SK-N-SH treated with all-trans-retinoic acid at 6 μM for 48 hours (cell line): ENCODE data around the gene NKX1-1.

Source experiments
- ATAC-seq: fragments of 200-7000 bp; cut with Tn5 transposase; 3 replicates; pipeline ENCODE4 v1.9.1; 2020; ENCODE audit warnings: mild to moderate bottlenecking, moderate library complexity
- ARNTL ChIP-seq: fragments of 450-650 bp; formaldehyde crosslinking; IDR thresholded peaks from 2 replicates; pipeline ENCODE4 v1.5.0; 2020; ENCODE audit warnings: low read depth, mild to moderate bottlenecking, moderate library complexity, borderline replicate concordance
- BACH2 ChIP-seq: fragments of 250-450 bp; sonication (Bioruptor Pico); IDR thresholded peaks from 2 replicates; pipeline ENCODE4 v1.9.0; 2021; ENCODE audit warnings: mild to moderate bottlenecking, borderline replicate concordance
- CSDC2 ChIP-seq: fragments of 250-450 bp; sonication (Bioruptor Pico); IDR thresholded peaks from 2 replicates; pipeline ENCODE4 v1.5.0; 2020; ENCODE audit warnings: mild to moderate bottlenecking, moderate library complexity
- GLIS3 ChIP-seq: fragments of 250-450 bp; sonication (Bioruptor Pico); IDR thresholded peaks from 2 replicates; pipeline ENCODE4 v1.5.0; 2020; ENCODE audit warnings: mild to moderate bottlenecking, moderate library complexity
- ISL1 ChIP-seq: fragments of 250-450 bp; sonication (Bioruptor Pico); IDR thresholded peaks from 2 replicates; pipeline ENCODE4 v2.1.2; 2022; ENCODE audit warnings: mild to moderate bottlenecking, moderate library complexity
- PPARA ChIP-seq: fragments of 250-450 bp; sonication (Bioruptor Pico); IDR thresholded peaks from 2 replicates; pipeline ENCODE4 v1.5.0; 2020; ENCODE audit warnings: mild to moderate bottlenecking, borderline replicate concordance
- RARB ChIP-seq: fragments of 250-450 bp; sonication (Bioruptor Pico); IDR thresholded peaks from 2 replicates; pipeline ENCODE4 v1.8.0; 2021; ENCODE audit warnings: mild to moderate bottlenecking, moderate library complexity
- TCF4 ChIP-seq: fragments of 250-450 bp; sonication (Bioruptor Pico); IDR thresholded peaks from 2 replicates; pipeline ENCODE4 v1.8.0; 2021; ENCODE audit warnings: mild to moderate bottlenecking, moderate library complexity, borderline replicate concordance
- TOX ChIP-seq: fragments of 250-450 bp; sonication (Bioruptor Pico); IDR thresholded peaks from 2 replicates; pipeline ENCODE4 v1.8.0; 2021; ENCODE audit warnings: mild to moderate bottlenecking, moderate library complexity, borderline replicate concordance
- ZC3H10 ChIP-seq: fragments of 250-450 bp; sonication (Bioruptor Pico); IDR thresholded peaks from 2 replicates; pipeline ENCODE4 v1.5.1; 2021; ENCODE audit warnings: mild to moderate bottlenecking, moderate library complexity
- ZFP3 ChIP-seq: fragments of 250-450 bp; sonication (Bioruptor Pico); IDR thresholded peaks from 2 replicates; pipeline ENCODE4 v1.5.0; 2020; ENCODE audit warnings: mild to moderate bottlenecking, moderate library complexity
- ZFP30 ChIP-seq: fragments of 450-650 bp; formaldehyde crosslinking; IDR thresholded peaks from 2 replicates; pipeline ENCODE4 v1.5.0; 2022; ENCODE audit warnings: mild to moderate bottlenecking, moderate library complexity
- ZNF565 ChIP-seq: fragments of 450-650 bp; formaldehyde crosslinking; conservative IDR thresholded peaks from 2 replicates; pipeline ENCODE4 v1.5.0; 2020; ENCODE audit warnings: low read depth, mild to moderate bottlenecking, moderate library complexity
- ZNF70 ChIP-seq: fragments of 450-650 bp; formaldehyde crosslinking; IDR thresholded peaks from 2 replicates; pipeline ENCODE4 v1.5.0; 2020; ENCODE audit warnings: mild to moderate bottlenecking, moderate library complexity
- ZNF8 ChIP-seq: fragments of 450-650 bp; formaldehyde crosslinking; IDR thresholded peaks from 2 replicates; pipeline ENCODE4 v1.5.0; 2020; ENCODE audit warnings: mild to moderate bottlenecking, moderate library complexity
- TF ChIP-seq, protein P1 (sequence below): fragments of 250-450 bp; sonication (Bioruptor Pico); IDR thresholded peaks from 2 replicates; pipeline ENCODE4 v1.5.1; 2021; ENCODE audit warnings: mild to moderate bottlenecking, moderate library complexity
- TF ChIP-seq, protein P2 (sequence below): fragments of 250-450 bp; sonication (Bioruptor Pico); IDR thresholded peaks from 2 replicates; pipeline ENCODE4 v1.8.0; 2021; ENCODE audit warnings: low read depth, mild to moderate bottlenecking, moderate library complexity, borderline replicate concordance
- TF ChIP-seq, protein P3 (sequence below): fragments of 250-450 bp; sonication (Bioruptor Pico); IDR thresholded peaks from 2 replicates; pipeline ENCODE4 v1.8.0; 2020; ENCODE audit warnings: mild to moderate bottlenecking, moderate library complexity, borderline replicate concordance
- TF ChIP-seq, protein P4 (sequence below): fragments of 250-450 bp; sonication (Bioruptor Pico); IDR thresholded peaks from 2 replicates; pipeline ENCODE4 v1.5.0; 2020; ENCODE audit warnings: mild to moderate bottlenecking, moderate library complexity

The NKX1-1 gene

DNA sequence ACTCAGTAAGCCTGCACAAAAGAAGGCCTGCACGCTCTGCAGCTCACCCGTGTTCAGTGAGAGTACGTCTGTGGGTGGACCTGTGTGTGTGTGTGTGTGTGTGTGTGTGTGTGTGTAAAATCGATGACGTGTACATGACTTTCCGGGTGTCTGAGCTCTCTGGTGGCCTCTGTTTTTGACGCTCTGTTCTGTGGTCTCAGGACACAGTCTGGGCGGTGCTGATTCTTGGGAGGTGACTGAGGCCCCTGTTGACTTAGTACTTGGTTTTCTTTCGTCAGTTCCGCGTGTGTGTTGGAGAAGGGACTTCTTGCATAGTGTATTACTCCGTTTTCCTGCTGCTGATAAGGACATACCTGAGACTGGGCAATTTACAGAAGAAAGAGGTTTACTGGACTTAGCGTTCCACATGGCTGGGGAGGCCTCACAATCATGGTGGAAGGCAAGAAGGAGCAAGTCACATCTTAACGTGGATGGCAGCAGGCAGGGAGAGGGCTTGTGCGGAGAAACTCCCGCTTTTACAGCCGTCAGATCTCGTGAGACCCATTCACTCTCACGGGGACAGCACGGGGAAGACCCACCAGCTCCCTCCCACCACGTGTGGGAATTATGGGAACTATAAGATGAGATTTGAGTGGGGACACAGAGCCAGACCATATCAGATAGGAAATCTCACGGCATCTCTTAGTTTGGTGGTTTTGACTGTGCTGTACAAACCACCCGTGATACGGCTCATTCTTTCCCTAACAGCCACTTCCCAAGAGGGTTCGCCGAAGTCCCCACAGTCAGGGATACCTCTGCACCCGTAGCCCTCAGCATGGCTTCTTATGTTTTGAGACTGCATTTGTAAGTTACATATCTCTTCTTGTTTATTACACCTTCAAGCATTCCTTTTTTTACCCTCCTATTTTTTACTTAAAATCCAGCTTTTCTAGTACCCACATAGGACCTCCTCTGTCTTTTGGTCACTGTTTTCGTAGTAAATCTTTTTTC is 34.8 kb downstream of the NKX1-1 start:
- no peak for ATAC-seq
- TF ChIP-seq ZNF8 (CRISPR knock-in tag) (no peak), TCF4 (CRISPR knock-in tag) (no peak), PPARA (CRISPR knock-in tag) (no peak), RARB (CRISPR knock-in tag) (no peak), TOX (CRISPR knock-in tag) (no peak), GLIS3 (no peak), ISL1 (CRISPR knock-in tag) (no peak), ARNTL (CRISPR knock-in tag) (no peak), ZFP3 (no peak), BACH2 (CRISPR knock-in tag) (no peak), ZNF70 (no peak), ZC3H10 (CRISPR knock-in tag) (no peak), ZNF565 (CRISPR knock-in tag) (no peak), ZFP30 (CRISPR knock-in tag) (no peak)
- TF ChIP-seq, protein P1, sequence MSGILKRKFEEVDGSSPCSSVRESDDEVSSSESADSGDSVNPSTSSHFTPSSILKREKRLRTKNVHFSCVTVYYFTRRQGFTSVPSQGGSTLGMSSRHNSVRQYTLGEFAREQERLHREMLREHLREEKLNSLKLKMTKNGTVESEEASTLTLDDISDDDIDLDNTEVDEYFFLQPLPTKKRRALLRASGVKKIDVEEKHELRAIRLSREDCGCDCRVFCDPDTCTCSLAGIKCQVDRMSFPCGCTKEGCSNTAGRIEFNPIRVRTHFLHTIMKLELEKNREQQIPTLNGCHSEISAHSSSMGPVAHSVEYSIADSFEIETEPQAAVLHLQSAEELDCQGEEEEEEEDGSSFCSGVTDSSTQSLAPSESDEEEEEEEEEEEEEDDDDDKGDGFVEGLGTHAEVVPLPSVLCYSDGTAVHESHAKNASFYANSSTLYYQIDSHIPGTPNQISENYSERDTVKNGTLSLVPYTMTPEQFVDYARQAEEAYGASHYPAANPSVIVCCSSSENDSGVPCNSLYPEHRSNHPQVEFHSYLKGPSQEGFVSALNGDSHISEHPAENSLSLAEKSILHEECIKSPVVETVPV = no peak
- TF ChIP-seq, protein P2, sequence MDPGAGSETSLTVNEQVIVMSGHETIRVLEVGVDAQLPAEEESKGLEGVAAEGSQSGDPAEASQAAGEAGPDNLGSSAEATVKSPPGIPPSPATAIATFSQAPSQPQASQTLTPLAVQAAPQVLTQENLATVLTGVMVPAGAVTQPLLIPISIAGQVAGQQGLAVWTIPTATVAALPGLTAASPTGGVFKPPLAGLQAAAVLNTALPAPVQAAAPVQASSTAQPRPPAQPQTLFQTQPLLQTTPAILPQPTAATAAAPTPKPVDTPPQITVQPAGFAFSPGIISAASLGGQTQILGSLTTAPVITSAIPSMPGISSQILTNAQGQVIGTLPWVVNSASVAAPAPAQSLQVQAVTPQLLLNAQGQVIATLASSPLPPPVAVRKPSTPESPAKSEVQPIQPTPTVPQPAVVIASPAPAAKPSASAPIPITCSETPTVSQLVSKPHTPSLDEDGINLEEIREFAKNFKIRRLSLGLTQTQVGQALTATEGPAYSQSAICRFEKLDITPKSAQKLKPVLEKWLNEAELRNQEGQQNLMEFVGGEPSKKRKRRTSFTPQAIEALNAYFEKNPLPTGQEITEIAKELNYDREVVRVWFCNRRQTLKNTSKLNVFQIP (CRISPR knock-in tag) = no peak
- TF ChIP-seq, protein P3, sequence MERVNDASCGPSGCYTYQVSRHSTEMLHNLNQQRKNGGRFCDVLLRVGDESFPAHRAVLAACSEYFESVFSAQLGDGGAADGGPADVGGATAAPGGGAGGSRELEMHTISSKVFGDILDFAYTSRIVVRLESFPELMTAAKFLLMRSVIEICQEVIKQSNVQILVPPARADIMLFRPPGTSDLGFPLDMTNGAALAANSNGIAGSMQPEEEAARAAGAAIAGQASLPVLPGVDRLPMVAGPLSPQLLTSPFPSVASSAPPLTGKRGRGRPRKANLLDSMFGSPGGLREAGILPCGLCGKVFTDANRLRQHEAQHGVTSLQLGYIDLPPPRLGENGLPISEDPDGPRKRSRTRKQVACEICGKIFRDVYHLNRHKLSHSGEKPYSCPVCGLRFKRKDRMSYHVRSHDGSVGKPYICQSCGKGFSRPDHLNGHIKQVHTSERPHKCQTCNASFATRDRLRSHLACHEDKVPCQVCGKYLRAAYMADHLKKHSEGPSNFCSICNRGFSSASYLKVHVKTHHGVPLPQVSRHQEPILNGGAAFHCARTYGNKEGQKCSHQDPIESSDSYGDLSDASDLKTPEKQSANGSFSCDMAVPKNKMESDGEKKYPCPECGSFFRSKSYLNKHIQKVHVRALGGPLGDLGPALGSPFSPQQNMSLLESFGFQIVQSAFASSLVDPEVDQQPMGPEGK (CRISPR knock-in tag) = no peak

DNA sequence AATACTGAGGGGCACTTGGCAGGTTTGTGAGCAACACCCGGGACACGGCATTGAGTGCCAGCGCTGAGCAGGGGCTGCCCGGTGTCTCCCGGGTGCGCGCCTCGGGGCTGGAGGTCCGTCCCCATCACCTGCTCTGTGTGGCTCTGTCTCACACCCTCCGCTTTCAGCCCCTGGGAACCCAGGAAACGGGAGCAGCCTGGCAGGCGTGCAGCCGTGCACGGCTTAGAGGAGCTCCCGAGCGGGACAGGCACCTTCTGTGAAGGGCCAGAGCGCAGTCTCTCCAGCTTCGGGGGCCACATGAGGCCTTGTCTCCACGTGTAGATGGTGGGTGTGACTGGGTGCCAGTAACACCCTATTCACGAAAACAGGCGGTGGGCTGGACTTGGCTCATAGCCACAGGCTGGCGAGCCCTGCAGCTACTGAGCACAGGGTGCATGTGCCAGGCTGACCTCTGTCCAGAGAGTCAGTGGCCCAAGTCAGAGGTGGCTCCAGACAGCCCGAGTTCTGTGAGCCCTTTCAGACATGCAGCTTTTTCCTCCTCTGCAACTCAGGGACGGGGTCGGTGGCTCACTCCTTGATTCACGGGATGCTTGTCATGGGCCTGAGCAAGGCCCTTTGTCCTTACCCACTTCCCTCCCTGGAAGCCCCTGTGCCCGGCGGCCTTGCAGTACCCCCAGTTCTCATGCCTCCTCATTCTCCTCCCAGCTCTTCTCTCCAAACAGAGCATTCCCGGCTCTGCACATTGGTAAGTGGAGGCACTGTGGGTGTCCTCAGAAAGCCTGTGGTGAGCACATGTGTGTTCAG is 35.7 kb downstream of the NKX1-1 start:
- no peak for ATAC-seq
- no peak for TF ChIP-seq PPARA (CRISPR knock-in tag)
- TF ChIP-seq ARNTL (CRISPR knock-in tag) = no peak
- TF ChIP-seq, protein P4, sequence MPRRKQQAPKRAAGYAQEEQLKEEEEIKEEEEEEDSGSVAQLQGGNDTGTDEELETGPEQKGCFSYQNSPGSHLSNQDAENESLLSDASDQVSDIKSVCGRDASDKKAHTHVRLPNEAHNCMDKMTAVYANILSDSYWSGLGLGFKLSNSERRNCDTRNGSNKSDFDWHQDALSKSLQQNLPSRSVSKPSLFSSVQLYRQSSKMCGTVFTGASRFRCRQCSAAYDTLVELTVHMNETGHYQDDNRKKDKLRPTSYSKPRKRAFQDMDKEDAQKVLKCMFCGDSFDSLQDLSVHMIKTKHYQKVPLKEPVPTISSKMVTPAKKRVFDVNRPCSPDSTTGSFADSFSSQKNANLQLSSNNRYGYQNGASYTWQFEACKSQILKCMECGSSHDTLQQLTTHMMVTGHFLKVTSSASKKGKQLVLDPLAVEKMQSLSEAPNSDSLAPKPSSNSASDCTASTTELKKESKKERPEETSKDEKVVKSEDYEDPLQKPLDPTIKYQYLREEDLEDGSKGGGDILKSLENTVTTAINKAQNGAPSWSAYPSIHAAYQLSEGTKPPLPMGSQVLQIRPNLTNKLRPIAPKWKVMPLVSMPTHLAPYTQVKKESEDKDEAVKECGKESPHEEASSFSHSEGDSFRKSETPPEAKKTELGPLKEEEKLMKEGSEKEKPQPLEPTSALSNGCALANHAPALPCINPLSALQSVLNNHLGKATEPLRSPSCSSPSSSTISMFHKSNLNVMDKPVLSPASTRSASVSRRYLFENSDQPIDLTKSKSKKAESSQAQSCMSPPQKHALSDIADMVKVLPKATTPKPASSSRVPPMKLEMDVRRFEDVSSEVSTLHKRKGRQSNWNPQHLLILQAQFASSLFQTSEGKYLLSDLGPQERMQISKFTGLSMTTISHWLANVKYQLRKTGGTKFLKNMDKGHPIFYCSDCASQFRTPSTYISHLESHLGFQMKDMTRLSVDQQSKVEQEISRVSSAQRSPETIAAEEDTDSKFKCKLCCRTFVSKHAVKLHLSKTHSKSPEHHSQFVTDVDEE (CRISPR knock-in tag) = no peak
- no peak for TF ChIP-seq CSDC2 (CRISPR knock-in tag)
- TF ChIP-seq RARB (CRISPR knock-in tag) = no peak

DNA sequence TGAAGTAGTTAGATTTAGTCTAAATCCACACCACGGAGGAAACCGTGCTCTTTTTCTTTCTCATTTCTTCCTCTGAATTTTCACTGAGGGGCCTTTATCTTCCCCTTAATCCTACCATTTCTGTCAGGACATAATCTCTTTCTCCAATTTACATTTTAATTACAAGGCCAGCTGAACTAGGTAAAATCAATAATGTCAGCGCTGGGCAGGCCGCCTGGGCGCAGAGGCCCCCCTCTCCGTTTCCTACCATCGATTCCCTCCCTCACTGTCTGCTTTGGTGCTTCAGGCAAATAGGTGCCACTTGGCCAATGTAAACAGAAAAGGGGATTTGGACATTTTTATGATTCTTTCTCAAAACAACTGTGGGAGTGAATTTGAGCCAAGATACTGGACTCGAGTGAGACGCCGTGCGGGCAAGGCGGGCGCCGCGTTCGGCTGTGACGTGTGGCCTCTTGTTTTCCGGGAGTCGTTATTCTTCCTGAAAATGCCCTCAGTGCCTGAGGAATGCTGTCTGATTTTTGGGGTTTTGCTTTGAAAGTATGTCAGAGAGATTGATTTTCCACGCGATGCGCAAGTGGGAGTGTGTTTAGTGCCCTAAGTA is 36.7 kb downstream of the NKX1-1 start:
- TF ChIP-seq PPARA (CRISPR knock-in tag) (no peak), ZFP30 (CRISPR knock-in tag) (no peak)
- TF ChIP-seq, all 23 proteins: peak for 0
- ATAC-seq = no peak
